Gastrocnemius medialis (tissue), 4 donors: ENCODE measurements around the gene RAMACL.

Experiments
- POLR2A ChIP-seq, 2 donors: fragments of 450-650 bp; IDR thresholded peaks; one replicate each; pipeline ENCODE4 v1.6.1; 2017; ENCODE audit warnings: antibody characterized with exemption in 2 of 2, mild to moderate bottlenecking in 2 of 2, moderate library complexity in 2 of 2
- TF ChIP-seq, protein P1 (sequence below), 5 experiments: fragments of 450-650 bp in 3 of 5; fragments of 200-600 bp in 2 of 5; sonication (generic) in 2 of 5; IDR thresholded peaks in 4 of 5; conservative IDR thresholded peaks in 1 of 5; 1 replicate in 4 of 5; 2 replicates in 1 of 5; pipeline ENCODE4 v1.5.1; 2016 to 2019; ENCODE audit warnings: antibody characterized with exemption in 5 of 5, mild to moderate bottlenecking in 3 of 5, moderate library complexity in 3 of 5

DNA sequence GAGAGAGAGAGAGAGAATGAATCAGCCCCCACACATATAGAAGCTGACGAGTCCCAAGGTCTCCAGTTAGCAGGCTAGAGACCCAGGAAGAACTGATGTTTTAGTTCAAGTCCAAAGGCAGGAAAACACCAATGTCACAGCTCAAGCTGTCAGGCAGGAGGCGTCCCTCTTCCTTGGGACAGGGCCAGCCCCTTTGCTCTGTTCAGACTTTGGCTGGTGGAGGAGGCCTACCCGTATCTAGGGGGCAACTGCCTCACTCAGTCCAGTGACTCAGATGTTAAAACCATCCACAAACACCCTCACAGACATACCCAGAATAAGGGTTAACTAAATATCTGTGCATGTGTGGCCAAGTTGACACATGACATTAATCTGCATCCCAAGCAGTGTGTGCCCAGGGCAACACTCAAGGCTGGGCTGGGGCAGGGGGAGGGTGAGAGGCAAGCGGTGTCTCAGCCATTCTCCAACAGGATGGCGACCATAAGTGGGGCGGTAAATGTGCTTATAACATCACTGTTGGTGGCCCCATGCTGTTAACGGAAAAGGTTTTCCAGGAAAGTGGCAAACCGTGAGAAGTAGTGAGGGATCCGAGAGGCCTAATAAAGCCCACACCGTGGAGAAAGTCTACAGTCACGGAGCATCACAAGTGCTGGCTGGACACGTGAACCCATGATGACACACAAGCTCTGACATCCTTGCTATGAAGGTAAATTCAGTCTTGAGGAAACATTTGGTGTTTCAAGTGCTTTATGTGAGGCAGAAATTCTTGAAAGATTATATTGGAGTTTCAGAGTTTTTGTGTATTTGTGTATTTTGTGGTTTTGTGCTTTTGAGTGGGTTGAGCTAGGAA is 28.1 kb downstream of the RAMACL start:
- TF ChIP-seq, protein P1, sequence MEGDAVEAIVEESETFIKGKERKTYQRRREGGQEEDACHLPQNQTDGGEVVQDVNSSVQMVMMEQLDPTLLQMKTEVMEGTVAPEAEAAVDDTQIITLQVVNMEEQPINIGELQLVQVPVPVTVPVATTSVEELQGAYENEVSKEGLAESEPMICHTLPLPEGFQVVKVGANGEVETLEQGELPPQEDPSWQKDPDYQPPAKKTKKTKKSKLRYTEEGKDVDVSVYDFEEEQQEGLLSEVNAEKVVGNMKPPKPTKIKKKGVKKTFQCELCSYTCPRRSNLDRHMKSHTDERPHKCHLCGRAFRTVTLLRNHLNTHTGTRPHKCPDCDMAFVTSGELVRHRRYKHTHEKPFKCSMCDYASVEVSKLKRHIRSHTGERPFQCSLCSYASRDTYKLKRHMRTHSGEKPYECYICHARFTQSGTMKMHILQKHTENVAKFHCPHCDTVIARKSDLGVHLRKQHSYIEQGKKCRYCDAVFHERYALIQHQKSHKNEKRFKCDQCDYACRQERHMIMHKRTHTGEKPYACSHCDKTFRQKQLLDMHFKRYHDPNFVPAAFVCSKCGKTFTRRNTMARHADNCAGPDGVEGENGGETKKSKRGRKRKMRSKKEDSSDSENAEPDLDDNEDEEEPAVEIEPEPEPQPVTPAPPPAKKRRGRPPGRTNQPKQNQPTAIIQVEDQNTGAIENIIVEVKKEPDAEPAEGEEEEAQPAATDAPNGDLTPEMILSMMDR (IDR thresholded peaks at IDR 0.05 in 4 of 5, conservative IDR thresholded peaks at IDR 0.05 in 1 of 5): no peak
- no peak for TF ChIP-seq POLR2A (IDR thresholded peaks at IDR 0.05)
